NOMO-1 treated with dmso at 0.1 percent for 144 hours (cell line): ENCODE results near the gene MAP4K4.

Experiments
- DNase-seq: peaks from one replicate; lab custom pipeline; 2025; ENCODE audit not compliant: unreplicated experiment; lab: John Stamatoyannopoulos, UW

Gene MAP4K4

DNA sequence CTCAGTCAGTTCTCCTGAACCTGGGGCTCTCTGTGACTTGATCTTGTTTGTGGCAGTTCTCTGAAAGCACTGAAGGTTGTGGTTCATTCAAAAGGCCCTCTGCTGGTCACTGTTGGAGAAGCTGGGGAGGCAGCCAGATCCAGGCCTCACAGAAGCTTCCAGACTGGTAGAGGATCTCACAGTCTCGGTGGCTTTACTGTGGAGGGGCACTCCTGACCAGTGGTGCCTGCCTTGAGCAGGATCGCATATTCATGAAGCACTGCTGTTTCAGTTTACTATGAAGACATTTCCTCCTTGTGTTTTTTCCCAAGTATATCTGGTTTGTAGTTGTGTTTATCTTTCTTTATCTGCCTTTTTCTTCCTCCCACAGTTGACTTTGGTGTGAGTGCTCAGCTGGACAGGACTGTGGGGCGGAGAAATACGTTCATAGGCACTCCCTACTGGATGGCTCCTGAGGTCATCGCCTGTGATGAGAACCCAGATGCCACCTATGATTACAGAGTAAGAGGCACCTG, 133.9 kb downstream of the MAP4K4 start:
- no peak for DNase-seq

DNA sequence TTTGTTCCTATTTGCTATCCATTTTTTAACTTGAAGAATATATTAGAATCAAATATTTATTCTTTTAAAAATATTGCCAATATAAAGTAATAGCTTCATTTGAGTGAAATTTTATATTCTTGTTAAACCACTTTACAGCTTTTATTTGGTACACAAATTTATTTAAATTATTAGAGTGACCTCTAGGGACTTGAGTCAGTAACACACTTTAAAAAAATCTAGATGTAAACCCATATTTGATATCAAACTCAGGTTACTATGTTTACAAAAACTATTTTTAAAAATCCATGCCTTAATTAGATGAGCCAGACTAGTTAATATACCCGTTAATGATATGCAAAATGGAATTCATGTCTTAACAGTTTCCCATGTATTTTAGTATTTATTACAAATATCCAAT, 134.6 kb downstream of the MAP4K4 start:
- DNase-seq, result no peak

DNA sequence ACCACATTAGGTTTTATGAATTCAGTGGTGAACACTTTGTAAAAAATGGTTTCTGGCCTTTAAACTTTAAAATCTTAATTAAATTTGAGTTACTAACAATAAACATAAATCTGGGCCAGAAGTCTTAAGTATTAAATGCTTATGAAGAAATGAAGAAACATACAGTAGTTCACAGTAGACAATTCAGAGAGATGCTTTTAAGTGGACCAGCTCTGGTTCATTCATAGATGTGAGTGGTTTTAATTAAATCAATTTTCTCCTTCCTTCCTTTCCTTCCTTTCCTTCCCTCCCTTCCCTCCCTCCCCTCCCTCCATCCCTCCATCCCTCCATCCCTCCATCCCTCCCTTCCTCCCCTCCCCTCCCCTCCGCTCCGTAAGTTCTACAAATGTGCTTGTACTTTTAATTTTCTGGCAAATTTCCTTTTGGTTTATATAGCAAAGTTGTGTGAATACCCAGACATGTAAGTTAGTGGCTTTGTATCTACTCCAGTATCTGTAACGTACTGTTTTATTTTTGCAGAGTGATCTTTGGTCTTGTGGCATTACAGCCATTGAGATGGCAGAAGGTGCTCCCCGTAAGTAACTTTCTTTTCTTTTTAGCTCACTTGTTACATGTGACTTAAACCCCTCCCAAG, 136.5 kb downstream of the MAP4K4 start:
- no peak for DNase-seq

DNA sequence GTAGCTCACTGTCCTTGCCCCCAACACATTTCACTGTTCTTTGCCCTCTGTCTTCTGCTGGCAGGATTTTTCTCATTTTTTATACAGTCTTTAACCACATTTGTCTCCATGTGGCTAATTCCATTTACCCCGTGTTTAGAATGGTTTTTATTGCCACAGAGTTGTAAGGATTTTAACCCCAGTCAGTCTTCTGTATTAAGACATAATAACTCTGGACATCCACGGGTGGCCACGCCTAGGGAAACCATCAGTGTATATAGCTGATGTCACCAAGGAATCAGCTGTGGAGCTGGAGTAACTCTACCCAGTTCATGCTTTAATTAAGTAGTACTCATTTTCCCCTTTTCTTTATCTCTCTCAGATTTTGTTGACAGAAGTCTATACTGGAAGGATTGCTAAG, 139.8 kb downstream of the MAP4K4 start:
- DNase-seq, result no peak

DNA sequence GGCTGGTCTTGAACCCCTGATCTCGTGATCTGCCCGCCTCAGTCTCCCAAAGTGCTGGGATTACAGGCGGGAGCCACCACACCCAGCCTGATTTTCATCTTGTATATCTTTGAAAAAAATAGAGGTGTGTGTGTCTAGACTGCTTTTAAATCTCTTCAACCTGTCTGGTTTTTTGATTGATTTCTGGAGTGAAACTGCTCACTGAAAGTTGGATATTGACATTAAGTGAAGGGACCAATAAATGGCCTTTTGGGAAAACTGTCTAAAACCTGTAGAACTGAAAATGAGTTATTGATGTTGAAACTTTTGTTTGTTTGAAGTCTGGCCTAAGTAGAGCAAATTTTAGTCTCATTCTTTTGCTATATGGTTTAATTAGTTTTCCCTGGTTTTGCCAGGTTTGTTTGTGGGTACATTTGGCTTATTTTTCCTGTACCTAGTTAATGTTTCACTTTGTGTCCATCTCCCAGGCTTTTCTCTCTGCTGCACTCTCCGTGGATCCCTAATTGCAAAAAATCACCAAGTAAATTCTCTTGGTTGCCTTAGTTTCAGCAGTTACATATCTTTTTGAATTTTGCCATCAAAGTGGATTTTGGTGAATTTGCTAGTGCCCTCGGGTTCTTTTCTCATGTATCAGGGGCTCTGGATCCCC, 144.3 kb downstream of the MAP4K4 start:
- no peak for DNase-seq

DNA sequence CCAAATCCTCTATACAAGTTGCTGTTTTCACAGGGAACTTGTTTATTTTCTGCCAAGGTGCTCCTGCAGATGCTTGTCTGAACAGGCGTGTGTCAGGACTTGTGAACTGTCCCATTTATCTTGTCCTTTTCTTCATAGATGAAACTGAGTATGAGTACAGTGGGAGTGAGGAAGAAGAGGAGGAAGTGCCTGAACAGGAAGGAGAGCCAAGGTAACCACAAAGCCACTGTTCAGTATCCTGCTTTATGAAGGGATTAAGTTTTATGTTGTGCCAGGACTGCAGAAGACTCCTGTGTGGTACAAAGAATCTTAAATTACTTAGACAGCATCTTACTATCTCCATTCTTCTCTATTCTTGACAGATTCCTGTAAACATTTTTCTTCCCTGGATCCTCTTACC, 145.0 kb downstream of the MAP4K4 start:
- DNase-seq, result no peak

DNA sequence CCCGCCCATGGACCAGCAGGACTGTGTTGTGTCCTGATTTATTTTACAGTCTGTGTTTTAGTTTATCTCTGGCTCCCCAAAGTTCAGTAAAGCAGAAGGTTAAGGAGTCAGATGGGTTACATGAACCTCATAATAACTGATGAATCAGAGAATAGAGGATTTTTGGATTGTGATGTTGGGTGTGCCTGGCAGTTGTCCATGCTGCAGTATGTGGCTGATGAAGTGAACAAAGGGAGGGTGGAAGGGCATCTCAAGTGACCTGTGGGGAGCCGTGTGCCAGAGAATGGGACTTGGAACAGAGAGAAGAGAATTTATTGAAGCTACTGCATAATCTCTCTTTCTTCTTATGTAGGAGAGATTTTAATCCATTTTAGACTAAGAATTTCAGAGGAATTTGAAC, 145.5 kb downstream of the MAP4K4 start:
- DNase-seq, result no peak

DNA sequence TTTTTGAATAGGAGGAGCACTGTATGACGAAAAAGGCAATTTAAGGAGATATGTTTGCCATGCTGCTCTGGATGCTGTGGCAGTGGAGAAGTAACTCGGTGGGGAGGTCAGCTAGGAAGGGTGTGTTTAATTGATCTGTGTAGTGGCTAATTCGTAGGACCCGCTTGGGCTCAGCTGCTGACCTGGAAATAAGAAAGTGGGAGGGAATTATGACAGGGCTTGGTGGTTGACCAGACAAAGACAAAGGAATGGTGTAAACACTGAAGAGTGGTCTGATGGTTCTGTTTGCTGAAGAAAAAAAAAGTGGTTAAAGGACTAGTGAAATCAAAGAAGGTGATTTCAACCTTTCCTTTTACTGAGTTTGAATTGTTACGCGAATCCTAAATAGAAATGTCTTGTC, 146.0 kb downstream of the MAP4K4 start:
- no peak for DNase-seq

DNA sequence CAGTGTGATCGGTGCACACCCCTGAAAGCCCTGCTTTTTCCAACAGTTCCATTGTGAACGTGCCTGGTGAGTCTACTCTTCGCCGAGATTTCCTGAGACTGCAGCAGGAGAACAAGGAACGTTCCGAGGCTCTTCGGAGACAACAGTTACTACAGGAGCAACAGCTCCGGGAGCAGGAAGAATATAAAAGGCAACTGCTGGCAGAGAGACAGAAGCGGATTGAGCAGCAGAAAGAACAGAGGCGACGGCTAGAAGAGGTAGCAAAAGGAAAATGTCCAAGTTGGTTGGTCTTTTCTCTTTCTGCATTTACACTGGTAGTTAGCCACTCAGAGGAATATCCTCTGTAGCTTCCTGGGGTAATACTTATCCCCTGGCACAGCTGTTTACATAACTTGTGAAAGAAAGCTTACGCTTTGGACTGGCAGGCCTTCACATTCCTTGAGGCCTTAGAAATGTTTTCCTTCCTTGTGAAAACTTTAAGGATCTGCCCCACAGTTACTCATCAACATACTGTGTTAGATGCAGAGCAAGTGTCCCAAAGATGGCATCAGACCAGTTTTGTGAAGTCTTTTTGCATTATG, 146.6 kb downstream of the MAP4K4 start:
- DNase-seq, result no peak

DNA sequence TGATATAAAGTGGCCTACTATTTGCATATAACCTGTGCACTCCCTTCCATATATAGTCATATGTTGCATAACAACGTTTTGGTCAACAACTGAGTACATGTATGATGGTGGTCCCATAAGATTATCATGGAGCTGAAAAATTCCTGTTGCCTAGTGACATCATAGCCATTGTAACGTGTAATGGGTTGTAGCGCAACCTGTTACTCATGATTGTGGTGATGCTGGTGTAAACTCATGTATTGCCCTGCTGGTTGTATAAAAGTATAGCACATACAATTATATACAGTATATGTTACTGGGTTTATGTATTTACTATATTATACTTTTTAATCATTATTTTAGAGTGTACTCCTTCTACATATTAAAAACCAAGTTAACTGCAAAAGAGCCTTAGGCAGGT, 149.5 kb downstream of the MAP4K4 start:
- DNase-seq, result no peak

DNA sequence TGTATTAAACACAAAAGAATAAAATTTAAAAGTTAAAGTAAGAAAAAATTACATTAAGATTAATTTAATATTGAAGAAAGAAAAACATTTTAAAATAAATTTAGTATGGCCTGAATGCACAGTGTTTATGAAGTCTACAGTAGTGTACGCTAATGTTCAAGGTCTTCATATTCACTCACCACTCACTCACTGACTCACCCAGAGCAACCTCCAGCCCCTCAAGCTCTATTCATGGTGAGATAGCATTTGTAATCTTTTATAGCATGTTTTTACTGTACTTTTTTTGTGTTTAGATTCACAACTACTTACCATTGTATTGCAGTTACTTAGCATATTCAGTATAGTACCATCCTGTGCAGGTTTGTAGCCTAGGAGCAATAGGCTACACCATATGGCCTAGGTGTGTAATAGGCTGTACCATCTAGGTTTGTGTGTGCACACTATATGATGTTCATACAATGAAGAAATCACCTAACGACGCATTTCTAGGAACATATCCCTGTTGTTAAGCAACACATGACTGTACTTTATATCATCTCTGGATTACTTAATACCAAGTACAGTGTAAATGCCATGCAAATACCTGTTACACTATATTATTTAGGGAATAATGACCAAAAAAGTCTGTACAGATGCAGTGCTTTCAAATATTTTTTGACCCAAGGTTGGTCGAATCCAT, 150.3 kb downstream of the MAP4K4 start:
- DNase-seq, result no peak

DNA sequence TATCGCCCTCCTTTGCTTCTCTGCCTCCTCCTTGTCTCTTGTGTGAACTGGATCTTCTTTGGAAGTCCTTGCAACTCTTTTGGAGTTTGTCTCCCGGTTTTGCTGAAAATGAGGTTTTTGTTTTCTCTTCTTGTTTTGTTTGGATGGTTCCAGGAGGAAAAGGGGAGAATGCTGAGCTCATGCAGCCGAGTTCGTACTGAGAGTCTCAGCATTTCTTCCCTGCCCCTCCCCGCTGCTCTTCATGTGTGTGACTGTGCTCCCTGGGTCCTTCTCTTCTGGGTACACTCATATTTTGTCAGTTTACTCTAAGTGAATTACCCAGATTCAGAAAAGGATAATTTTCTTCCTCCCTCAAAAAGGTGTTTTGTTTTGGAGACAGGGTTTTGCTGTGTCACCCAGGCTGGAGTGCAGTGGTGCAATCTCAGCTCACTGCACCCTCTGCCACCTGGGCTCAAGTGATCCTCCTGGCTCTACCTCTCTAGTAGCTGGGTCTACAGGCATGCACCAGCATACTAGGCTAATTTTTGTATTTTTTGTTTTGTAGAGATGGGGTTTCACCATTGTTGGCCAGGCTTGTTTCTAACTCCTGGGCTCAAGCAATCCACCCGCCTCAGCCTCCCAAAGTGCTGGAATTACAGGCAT, 151.4 kb downstream of the MAP4K4 start:
- no peak for DNase-seq

DNA sequence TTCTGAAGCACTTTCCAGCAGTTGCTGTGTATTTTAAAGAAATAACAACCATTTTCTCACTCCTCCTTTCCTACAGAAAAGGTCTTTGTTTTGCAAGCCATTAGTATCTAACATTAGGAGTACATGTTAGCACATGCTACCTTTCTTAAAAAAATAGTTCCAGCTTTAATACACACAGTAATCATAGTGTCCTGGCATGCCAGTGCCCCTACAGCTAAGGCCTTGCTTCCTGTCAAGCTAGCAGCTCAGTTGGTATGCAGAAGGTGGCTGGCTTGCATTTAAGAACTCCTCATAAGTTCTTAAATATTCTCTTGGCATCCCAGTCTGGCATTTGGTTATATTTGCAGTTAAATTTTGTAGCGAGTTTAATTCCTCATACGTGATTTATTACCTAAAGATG, 152.9 kb downstream of the MAP4K4 start:
- no peak for DNase-seq

DNA sequence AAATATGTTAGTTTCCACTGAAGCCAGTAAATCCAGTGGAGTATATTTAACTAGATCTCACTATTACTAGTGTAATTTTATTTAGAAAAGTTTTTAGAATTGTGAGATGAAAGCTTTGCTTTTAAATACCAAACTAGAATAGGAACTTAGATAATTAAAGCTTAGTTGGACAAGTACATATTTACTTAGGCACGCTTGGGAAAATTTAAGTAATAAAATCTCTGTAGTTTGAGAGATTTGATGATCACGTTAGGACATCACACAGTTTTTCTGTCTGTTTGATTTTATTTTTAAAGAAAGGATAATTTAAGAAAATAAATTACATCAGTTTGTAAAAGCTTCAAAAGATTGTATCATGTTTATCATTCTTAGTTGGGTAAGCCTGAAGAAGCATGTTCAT, 153.5 kb downstream of the MAP4K4 start:
- DNase-seq, result no peak

DNA sequence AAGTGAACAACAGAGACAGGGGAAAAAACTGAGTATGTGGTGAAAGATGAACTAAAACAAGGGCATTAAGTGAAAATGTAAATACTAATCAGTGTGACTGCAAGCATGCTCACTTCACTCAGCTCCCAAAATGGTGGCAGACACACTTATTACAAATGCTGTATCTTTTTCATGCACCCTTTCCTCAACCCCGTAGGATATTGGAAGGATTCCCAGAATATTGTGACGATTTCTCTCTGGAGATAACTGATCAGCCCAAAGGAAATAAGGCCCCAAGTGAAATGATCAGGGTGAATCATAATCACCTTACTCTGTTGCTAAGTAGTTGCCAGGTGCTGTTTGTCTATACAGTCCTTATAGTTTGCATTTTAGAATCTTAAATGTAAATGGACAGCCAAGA, 155.3 kb downstream of the MAP4K4 start:
- DNase-seq, result no peak

DNA sequence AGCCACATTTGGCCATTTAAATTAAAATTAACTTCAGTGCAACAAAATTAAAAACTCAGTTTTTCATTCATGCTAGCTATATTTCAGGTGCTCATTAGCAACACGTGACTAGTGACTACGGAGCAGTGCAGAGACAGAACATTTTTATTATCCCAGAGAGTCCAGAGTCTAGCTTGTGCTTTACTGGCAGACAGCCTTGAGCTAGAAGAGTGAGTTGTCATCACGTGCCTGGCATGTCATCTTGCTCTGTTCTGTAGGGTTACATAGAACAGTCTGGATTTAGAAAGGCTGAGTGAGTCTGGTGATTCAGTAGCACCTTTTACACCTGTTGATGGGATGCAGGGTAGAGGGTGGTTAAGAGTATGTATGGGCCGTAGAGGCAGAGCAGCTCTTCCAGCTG, 157.4 kb downstream of the MAP4K4 start:
- no peak for DNase-seq

DNA sequence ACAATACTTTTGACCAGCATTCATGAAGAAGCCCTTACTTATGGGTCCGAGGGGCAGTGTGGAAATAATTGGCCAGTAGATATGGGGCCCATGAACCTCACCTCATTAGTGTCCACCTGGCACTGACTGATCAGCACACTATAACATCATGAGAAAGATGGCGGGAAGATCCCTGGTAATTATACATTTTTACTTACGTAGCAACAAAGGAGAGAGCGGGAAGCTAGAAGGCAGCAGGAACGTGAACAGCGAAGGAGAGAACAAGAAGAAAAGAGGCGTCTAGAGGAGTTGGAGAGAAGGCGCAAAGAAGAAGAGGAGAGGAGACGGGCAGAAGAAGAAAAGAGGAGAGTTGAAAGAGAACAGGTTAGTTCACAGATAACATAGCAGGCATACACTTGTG, 158.3 kb downstream of the MAP4K4 start:
- no peak for DNase-seq

DNA sequence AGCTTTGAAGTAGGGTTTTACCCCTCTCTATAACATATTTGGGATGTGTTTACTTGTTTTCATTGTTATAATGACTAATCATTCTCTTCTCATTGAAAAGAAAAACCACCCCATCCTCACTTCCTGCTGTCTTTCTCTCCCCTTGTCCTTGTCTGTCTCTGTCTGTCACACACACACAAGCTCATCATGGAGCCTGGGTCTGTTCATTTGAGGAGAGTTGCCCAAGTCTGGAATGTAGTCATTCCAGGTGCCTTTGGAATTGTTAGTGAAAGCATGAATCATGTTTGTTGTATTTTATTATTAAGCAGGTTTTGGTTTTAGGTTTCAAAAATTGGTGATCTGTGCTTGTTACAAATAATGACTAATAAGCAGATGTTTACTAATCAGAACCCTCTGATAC, 160.7 kb downstream of the MAP4K4 start:
- no peak for DNase-seq

DNA sequence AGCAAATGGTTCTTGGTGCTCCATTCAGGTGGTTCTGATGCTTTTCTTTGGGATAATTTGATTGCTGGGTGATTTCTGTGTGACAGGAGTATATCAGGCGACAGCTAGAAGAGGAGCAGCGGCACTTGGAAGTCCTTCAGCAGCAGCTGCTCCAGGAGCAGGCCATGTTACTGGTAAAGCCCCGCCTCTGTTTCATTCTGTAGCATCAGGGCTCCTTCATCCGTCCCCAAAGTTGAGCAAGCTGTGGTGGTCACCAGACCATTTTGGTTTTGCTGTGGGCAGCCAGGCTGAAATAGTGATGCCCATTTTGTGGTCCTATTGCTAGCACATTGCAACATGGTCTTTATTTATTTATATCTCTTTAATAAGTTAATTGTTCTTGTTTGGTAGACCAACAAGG, 161.4 kb downstream of the MAP4K4 start:
- no peak for DNase-seq

DNA sequence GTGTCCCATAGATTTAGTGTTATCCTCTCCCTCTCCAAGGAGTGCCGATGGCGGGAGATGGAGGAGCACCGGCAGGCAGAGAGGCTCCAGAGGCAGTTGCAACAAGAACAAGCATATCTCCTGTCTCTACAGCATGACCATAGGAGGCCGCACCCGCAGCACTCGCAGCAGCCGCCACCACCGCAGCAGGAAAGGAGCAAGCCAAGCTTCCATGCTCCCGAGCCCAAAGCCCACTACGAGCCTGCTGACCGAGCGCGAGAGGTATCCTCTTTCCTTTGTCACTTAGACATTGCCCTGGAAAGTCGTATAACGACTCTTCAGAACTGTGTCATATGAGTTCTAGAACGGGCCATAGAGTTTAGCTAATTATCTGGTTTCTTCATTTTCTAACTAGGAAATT, 162.1 kb downstream of the MAP4K4 start:
- no peak for DNase-seq

DNA sequence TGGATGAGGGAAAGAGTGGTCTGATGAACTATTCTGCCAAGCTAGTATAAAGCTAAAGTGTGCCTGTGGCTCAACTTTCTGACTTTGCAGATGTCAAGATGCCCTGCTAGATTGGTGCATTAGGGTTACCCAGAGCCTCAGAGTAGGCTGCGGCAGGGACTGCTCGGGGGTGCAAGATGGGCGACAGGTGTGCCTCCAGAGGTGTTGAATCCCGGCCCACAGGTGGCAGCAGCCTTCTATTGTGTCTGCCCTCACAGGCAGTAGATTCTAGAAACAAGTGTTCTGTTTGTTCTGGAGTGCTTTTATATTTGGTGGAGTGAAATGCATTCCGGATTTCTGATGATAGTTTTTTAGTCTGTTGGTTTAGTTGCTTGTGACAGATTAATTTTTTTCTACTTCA, 162.7 kb downstream of the MAP4K4 start:
- no peak for DNase-seq

DNA sequence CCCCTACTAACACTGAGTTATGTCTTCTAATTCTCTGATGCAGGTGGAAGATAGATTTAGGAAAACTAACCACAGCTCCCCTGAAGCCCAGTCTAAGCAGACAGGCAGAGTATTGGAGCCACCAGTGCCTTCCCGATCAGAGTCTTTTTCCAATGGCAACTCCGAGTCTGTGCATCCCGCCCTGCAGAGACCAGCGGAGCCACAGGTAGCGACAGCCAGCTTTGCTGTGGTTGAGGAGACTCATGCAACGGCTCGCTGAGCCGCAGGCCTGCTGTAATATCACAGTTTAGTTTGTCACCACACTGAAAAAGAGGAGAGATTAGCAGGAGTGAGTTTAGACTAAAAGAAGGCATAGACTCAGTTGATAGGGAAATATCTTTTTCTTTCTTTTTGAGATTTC, 163.3 kb downstream of the MAP4K4 start:
- DNase-seq, result no peak
